Neural progenitor cell (in vitro differentiated cells): ENCODE results near the gene VN1R5. TPM values are rescaled to one million over a fixed set of nuclear protein-coding genes. Genes with fewer than 3 reads are reported as not detected.
A peak's percentile ranks its signal among the peaks of the same experiment; 100 is the strongest.

Experiments
- DNase-seq: peaks from one replicate; pipeline ENCODE4 v3.0.0-alpha.2; 2016; ENCODE audit warnings: low spot score
- H2AFZ ChIP-seq: fragments of 200-600 bp; sonication (generic); replicated peaks from 2 replicates; pipeline ENCODE4 v1.6.1; 2016; ENCODE audit warnings: antibody characterized with exemption
- H3F3A ChIP-seq: fragments of 200-600 bp; sonication (generic); 2 replicates; pipeline ENCODE4 v1.6.1; 2016; ENCODE audit warnings: antibody characterized with exemption, low read depth
- H3K27ac ChIP-seq: fragments of 200-600 bp; sonication (generic); 2 replicates; pipeline ENCODE4 v1.5.1; 2016; ENCODE audit warnings: mild to moderate bottlenecking
- H3K27me3 ChIP-seq: fragments of 200-600 bp; sonication (generic); 2 replicates; pipeline ENCODE4 v1.6.1; 2016; ENCODE audit warnings: mild to moderate bottlenecking, moderate library complexity
- H3K36me3 ChIP-seq: fragments of 200-600 bp; sonication (generic); 2 replicates; pipeline ENCODE4 v1.5.1; 2016
- H3K4me1 ChIP-seq: fragments of 200-600 bp; sonication (generic); 2 replicates; pipeline ENCODE4 v1.6.1; 2016; ENCODE audit warnings: mixed run types
- H3K4me2 ChIP-seq: fragments of 200-600 bp; sonication (generic); 2 replicates; pipeline ENCODE4 v1.6.1; 2016
- H3K4me3 ChIP-seq: fragments of 200-600 bp; sonication (generic); 2 replicates; pipeline ENCODE4 v1.5.1; 2016
- H3K79me2 ChIP-seq: fragments of 200-600 bp; sonication (generic); 2 replicates; pipeline ENCODE4 v1.6.1; 2016; ENCODE audit warnings: low read depth
- H3K9ac ChIP-seq: fragments of 200-600 bp; sonication (generic); 2 replicates; pipeline ENCODE4 v1.6.1; 2016
- H3K9me3 ChIP-seq: fragments of 200-600 bp; sonication (generic); 2 replicates; pipeline ENCODE4 v1.5.1; 2016; ENCODE audit warnings: low read depth
- H4K20me1 ChIP-seq: fragments of 200-600 bp; sonication (generic); 2 replicates; pipeline ENCODE4 v1.6.1; 2016; ENCODE audit warnings: low read depth
- H3K27ac Mint-ChIP-seq: 3 replicates; pipeline ENCODE4 v1.8.0; 2021; ENCODE audit warnings: mixed read lengths
- H3K27me3 Mint-ChIP-seq: 2 replicates; pipeline ENCODE4 v1.8.0; 2022; ENCODE audit warnings: low read depth, mild to moderate bottlenecking, inconsistent platforms, moderate library complexity, mixed read lengths; ENCODE audit not compliant: insufficient read depth
- H3K36me3 Mint-ChIP-seq: 3 replicates; pipeline ENCODE4 v1.8.0; 2021; ENCODE audit warnings: mixed read lengths
- H3K4me1 Mint-ChIP-seq: 3 replicates; pipeline ENCODE4 v1.8.0; 2021; ENCODE audit warnings: mixed read lengths
- H3K4me3 Mint-ChIP-seq: 3 replicates; pipeline ENCODE4 v1.8.0; 2021; ENCODE audit warnings: mild to moderate bottlenecking, moderate library complexity, mixed read lengths
- H3K9me3 Mint-ChIP-seq: 3 replicates; pipeline ENCODE4 v1.8.0; 2020; ENCODE audit warnings: mixed read lengths
- EZH2 ChIP-seq: fragments of 200-600 bp; sonication (generic); IDR thresholded peaks from 2 replicates; pipeline ENCODE4 v1.6.1; 2017; ENCODE audit warnings: antibody characterized with exemption, mild to moderate bottlenecking, moderate library complexity
- EZH2phosphoT487 ChIP-seq: fragments of 200-600 bp; sonication (generic); IDR thresholded peaks from 2 replicates; pipeline ENCODE4 v1.6.1; 2017; ENCODE audit warnings: antibody characterized with exemption
- total RNA-seq: library from RNA; depleted of rRNA; stranded (reverse); fragments of >200 nt; gene quantifications from 2 replicates; pipeline ENCODE4 v1.2.3, GENCODE V29; 2015; ENCODE audit warnings: low replicate concordance
- TF ChIP-seq, protein P1 (sequence below): fragments of 200-600 bp; sonication (generic); IDR thresholded peaks from 2 replicates; pipeline ENCODE4 v1.5.1; 2017; ENCODE audit warnings: antibody characterized with exemption, mild to moderate bottlenecking

The VN1R5 gene
- total RNA-seq, 1 donor from 2014 or later = not detected

DNA sequence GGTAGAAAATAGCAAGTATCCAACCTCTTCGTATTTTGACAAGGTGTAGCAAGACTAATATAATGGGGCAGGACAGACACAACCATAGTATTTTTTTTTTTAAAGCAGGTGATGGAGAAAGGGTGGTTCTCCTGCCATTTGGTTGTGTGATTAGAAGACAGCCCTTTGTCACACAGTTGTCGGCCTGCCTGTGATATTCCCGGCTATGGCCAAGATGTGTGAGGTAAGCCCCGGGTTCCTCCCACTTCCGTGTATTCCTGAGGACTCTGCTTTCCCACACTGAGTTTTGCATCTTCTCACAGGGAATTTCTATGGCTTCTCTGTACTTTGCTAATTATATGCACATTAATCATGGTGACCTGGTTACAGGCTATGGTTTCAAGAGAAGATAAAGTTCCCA lies 39.9 kb downstream of the VN1R5 start:
- Histone ChIP-seq H2AFZ (no peak overlapping the region), H3K9me3 (no peaks in the 10 kb centered on the region), H3K36me3 (no peaks in the 10 kb centered on the region), H3F3A (peaks cover 6% of the 10 kb centered on the region), H3K27ac (no peak overlapping the region), H3K4me3 (no peak overlapping the region), H3K4me1 (peaks cover 29% of the 10 kb centered on the region), H3K9ac (no peak overlapping the region), H4K20me1 (peaks cover 8% of the 10 kb centered on the region), H3K27me3 (no peaks in the 10 kb centered on the region), H3K4me2 (peak overlapping the region; percentile 3), H3K79me2 (no peaks in the 10 kb centered on the region)
- Mint-ChIP-seq H3K36me3 (peaks cover 31% of the 10 kb centered on the region), H3K27ac (no peak overlapping the region), H3K4me1 (peaks cover 32% of the 10 kb centered on the region), H3K9me3 (no peaks in the 10 kb centered on the region), H3K4me3 (no peak overlapping the region), H3K27me3 (peaks cover 6% of the 10 kb centered on the region)
- DNase-seq = no peak
- TF ChIP-seq, protein P1, sequence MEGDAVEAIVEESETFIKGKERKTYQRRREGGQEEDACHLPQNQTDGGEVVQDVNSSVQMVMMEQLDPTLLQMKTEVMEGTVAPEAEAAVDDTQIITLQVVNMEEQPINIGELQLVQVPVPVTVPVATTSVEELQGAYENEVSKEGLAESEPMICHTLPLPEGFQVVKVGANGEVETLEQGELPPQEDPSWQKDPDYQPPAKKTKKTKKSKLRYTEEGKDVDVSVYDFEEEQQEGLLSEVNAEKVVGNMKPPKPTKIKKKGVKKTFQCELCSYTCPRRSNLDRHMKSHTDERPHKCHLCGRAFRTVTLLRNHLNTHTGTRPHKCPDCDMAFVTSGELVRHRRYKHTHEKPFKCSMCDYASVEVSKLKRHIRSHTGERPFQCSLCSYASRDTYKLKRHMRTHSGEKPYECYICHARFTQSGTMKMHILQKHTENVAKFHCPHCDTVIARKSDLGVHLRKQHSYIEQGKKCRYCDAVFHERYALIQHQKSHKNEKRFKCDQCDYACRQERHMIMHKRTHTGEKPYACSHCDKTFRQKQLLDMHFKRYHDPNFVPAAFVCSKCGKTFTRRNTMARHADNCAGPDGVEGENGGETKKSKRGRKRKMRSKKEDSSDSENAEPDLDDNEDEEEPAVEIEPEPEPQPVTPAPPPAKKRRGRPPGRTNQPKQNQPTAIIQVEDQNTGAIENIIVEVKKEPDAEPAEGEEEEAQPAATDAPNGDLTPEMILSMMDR = no peak
- TF ChIP-seq EZH2 (no peak), EZH2phosphoT487 (no peak)

- peaks cover 32% of the 10 kb centered on the region for H3K4me1 Mint-ChIP-seq
- peaks cover 6% of the 10 kb centered on the region for H3F3A ChIP-seq
- H3K4me2 ChIP-seq = no peak overlapping the region
- H3K4me3 ChIP-seq = no peak overlapping the region
- H3K36me3 Mint-ChIP-seq = peaks cover 36% of the 10 kb centered on the region
- H3K36me3 ChIP-seq = no peaks in the 10 kb centered on the region
- DNase-seq = no peak
- H3K27ac Mint-ChIP-seq = no peak overlapping the region
- H3K9me3 Mint-ChIP-seq = no peaks in the 10 kb centered on the region
- no peak overlapping the region for H3K4me3 Mint-ChIP-seq
- no peaks in the 10 kb centered on the region for H3K9me3 ChIP-seq
- TF ChIP-seq EZH2 (no peak), EZH2phosphoT487 (no peak)
- TF ChIP-seq, protein P1 = no peak
- H2AFZ ChIP-seq = no peak overlapping the region
- H3K79me2 ChIP-seq = no peaks in the 10 kb centered on the region
- no peaks in the 10 kb centered on the region for H3K27me3 ChIP-seq
- H3K4me1 ChIP-seq = peaks cover 29% of the 10 kb centered on the region
- H3K27me3 Mint-ChIP-seq = peaks cover 6% of the 10 kb centered on the region
- no peak overlapping the region for H3K9ac ChIP-seq
- H3K27ac ChIP-seq = no peak overlapping the region
- H4K20me1 ChIP-seq = peaks cover 8% of the 10 kb centered on the region
Measured at GRCh38 chr1:247296599-247297180, 40.8 kb downstream of the VN1R5 start.

DNA sequence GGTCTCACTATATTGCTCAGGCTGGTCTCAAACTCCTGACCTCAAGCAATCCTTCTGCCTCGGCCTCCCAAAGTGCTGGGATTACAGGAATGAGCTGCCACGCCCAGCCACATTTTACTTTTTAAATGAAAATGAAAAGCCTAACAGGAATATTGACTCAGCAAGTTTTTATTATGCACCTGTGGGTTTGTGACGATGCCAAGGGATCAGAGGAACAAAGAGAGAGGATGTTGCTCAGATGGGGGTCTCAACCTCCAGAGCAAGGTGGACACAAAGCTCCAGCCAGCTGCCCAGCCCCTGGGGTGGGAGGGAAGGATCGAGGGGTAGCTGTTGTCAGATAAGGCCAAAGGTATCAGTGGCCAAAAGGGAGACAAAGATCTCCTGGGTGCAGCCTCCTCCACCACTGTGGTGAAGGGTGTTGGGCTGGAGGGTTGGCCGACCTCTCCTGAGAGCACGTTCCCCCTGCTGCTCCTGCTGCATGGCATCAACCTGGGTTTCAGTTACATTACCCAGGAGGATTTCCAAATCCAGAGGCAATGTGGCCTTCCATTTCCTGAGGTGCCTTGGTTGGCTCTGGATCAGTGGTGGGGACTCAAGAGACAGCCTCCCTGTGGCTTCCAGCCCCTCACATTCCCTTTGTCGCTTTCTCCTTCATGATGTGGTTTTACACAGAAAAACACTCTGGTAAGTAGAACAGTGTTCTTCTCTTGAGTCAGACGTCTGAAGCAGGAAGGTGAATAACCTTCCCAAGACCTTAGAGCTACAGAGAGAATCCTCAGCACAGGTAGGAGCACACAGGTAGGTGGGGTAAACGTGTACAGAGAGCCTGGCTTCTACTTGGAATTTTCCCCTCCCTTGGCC lies 41.6 kb downstream of the VN1R5 start:
- Histone ChIP-seq H3F3A (peaks cover 6% of the 10 kb centered on the region), H3K4me1 (peaks cover 27% of the 10 kb centered on the region), H3K27ac (no peak overlapping the region), H3K4me3 (no peak overlapping the region), H3K9ac (no peak overlapping the region), H3K9me3 (no peaks in the 10 kb centered on the region), H2AFZ (no peak overlapping the region), H3K36me3 (no peaks in the 10 kb centered on the region), H4K20me1 (peaks cover 8% of the 10 kb centered on the region), H3K79me2 (no peaks in the 10 kb centered on the region), H3K27me3 (no peaks in the 10 kb centered on the region), H3K4me2 (no peak overlapping the region)
- Mint-ChIP-seq H3K9me3 (no peaks in the 10 kb centered on the region), H3K27ac (peak overlapping the region; percentile 62), H3K4me3 (peak overlapping the region; percentile 30), H3K4me1 (peaks cover 32% of the 10 kb centered on the region), H3K27me3 (peaks cover 6% of the 10 kb centered on the region), H3K36me3 (peaks cover 41% of the 10 kb centered on the region)
- no peak for DNase-seq
- TF ChIP-seq, protein P1 = no peak
- TF ChIP-seq EZH2 (no peak), EZH2phosphoT487 (no peak)
